IMR-90 (cell line): Measurements from ENCODE around the gene MTPN. TPM values are rescaled to one million over a fixed set of nuclear protein-coding genes. Genes with fewer than 3 reads are reported as not detected.

Experiments used
- ATAC-seq: fragments of 200-7000 bp; cut with Tn5 transposase; 2 replicates; pipeline ENCODE4 v1.9.1; 2020; ENCODE audit warnings: low read depth, mild to moderate bottlenecking, moderate library complexity
- BruUV-seq: library from RNA; stranded (reverse); fragments of 400-500 nt; replicated peaks from 2 replicates; lab custom pipeline; 2021; lab: Mats Ljungman, UMichigan
- CTCF ChIA-PET: fragments of 300-600 bp; formaldehyde crosslinking; extraction: SDS; loops from one replicate; lab custom pipeline; 2021; ENCODE audit warnings: antibody characterized with exemption; lab: Yijun Ruan, JAX
- POLR2A ChIA-PET: fragments of 300-600 bp; sonication (Branson Sonifier 250); formaldehyde crosslinking; loops from one replicate; lab custom pipeline; 2022; ENCODE audit warnings: antibody characterized with exemption; ENCODE audit not compliant: unreplicated experiment; lab: Charles Lee
- DNase-seq: peaks from one replicate; pipeline ENCODE4 v3.0.0; 2013
- H2AFZ ChIP-seq: replicated peaks from 2 replicates; pipeline ENCODE3; 2013; ENCODE audit warnings: low read length, mild to moderate bottlenecking; ENCODE audit not compliant: poor library complexity
- H2AK5ac ChIP-seq: 2 replicates; pipeline ENCODE4 v1.6.1; 2013; ENCODE audit warnings: low read depth, low read length, inconsistent platforms
- H2AK9ac ChIP-seq: replicated peaks from 2 replicates; pipeline ENCODE3; 2013; ENCODE audit warnings: mild to moderate bottlenecking, low read depth, low read length, moderate library complexity; ENCODE audit not compliant: poor library complexity
- H2BK120ac ChIP-seq: 2 replicates; pipeline ENCODE4 v1.6.1; 2013; ENCODE audit warnings: low read depth, low read length, inconsistent platforms
- H2BK15ac ChIP-seq: 3 replicates; pipeline ENCODE4 v1.6.1; 2013; ENCODE audit warnings: low read depth, low read length, inconsistent platforms
- H2BK20ac ChIP-seq: 2 replicates; pipeline ENCODE4 v1.6.1; 2013; ENCODE audit warnings: low read depth, mild to moderate bottlenecking, inconsistent platforms, low read length, moderate library complexity
- H2BK5ac ChIP-seq: 2 replicates; pipeline ENCODE4 v1.6.1; 2013; ENCODE audit warnings: mild to moderate bottlenecking, low read depth, low read length, inconsistent platforms; ENCODE audit not compliant: poor library complexity, severe bottlenecking
- H3K14ac ChIP-seq: replicated peaks from 2 replicates; pipeline ENCODE4 v1.6.1; 2013; ENCODE audit warnings: low read depth, low read length, inconsistent platforms
- H3K18ac ChIP-seq: 2 replicates; pipeline ENCODE4 v1.6.1; 2013; ENCODE audit warnings: low read depth, low read length, control low read depth
- H3K23ac ChIP-seq: 2 replicates; pipeline ENCODE4 v1.6.1; 2013; ENCODE audit warnings: low read depth, low read length, inconsistent platforms
- H3K27ac ChIP-seq: 2 replicates; pipeline ENCODE4 v1.5.1; 2013; ENCODE audit warnings: mild to moderate bottlenecking, control low read depth, low read length; ENCODE audit not compliant: insufficient read depth
- H3K27me3 ChIP-seq: 2 replicates; pipeline ENCODE4 v1.6.1; 2013; ENCODE audit warnings: low read length; ENCODE audit not compliant: control insufficient read depth, insufficient read depth
- H3K36me3 ChIP-seq: 2 replicates; pipeline ENCODE4 v1.6.1; 2013; ENCODE audit warnings: low read length, mixed read lengths; ENCODE audit not compliant: control insufficient read depth, insufficient read depth
- H3K4ac ChIP-seq: 2 replicates; pipeline ENCODE4 v1.6.1; 2013; ENCODE audit warnings: low read depth, low read length, inconsistent platforms
- H3K4me1 ChIP-seq: 2 replicates; pipeline ENCODE4 v1.6.1; 2013; ENCODE audit warnings: low read length, mixed read lengths; ENCODE audit not compliant: control insufficient read depth, insufficient read depth
- H3K4me2 ChIP-seq: 2 replicates; pipeline ENCODE4 v1.6.1; 2013; ENCODE audit warnings: low read depth, mild to moderate bottlenecking, control low read depth, low read length, moderate library complexity
- H3K4me3 ChIP-seq: 2 replicates; pipeline ENCODE4 v1.5.1; 2013; ENCODE audit warnings: low read depth, mild to moderate bottlenecking, control low read depth, low read length, moderate library complexity; ENCODE audit not compliant: insufficient read depth
- H3K56ac ChIP-seq: 2 replicates; pipeline ENCODE4 v1.6.1; 2013; ENCODE audit warnings: low read length, inconsistent platforms; ENCODE audit not compliant: insufficient read depth; ENCODE audit errors: extremely low read depth
- H3K79me1 ChIP-seq, 2 experiments: 2 replicates each; pipeline ENCODE4 v1.6.1; 2013; ENCODE audit warnings: low read length in 2 of 2, inconsistent platforms in 1 of 2, low read depth in 1 of 2
- H3K9ac ChIP-seq: 2 replicates; pipeline ENCODE4 v1.6.1; 2013; ENCODE audit warnings: low read depth, low read length, control low read depth
- H3K9me1 ChIP-seq: 2 replicates; pipeline ENCODE4 v1.6.1; 2013; ENCODE audit warnings: low read length, inconsistent platforms; ENCODE audit not compliant: insufficient read depth
- H3K9me3 ChIP-seq: 2 replicates; pipeline ENCODE4 v1.6.1; 2013; ENCODE audit warnings: low read length; ENCODE audit not compliant: control insufficient read depth, insufficient read depth
- H4K20me1 ChIP-seq: 2 replicates; pipeline ENCODE4 v1.6.1; 2013; ENCODE audit warnings: low read length, inconsistent platforms; ENCODE audit not compliant: insufficient read depth
- H4K5ac ChIP-seq: 2 replicates; pipeline ENCODE4 v1.6.1; 2013; ENCODE audit warnings: mild to moderate bottlenecking, low read depth, low read length, control low read depth
- H4K8ac ChIP-seq, 2 experiments: 2 replicates each; pipeline ENCODE4 v1.6.1; 2013; ENCODE audit warnings: low read depth in 2 of 2, low read length in 2 of 2, control low read depth in 1 of 2, inconsistent platforms in 1 of 2
- H4K91ac ChIP-seq: 2 replicates; pipeline ENCODE4 v1.6.1; 2013; ENCODE audit warnings: low read depth, low read length, inconsistent platforms; ENCODE audit not compliant: insufficient read depth
- MXI1 ChIP-seq: IDR thresholded peaks from 2 replicates; pipeline ENCODE4 v1.6.1; 2012; ENCODE audit warnings: low read depth, mild to moderate bottlenecking, low read length, moderate library complexity, borderline replicate concordance
- SMC3 ChIP-seq: fragments of 150-350 bp; IDR thresholded peaks from 2 replicates; pipeline ENCODE4 v1.6.1; 2016; ENCODE audit warnings: low read depth, mild to moderate bottlenecking, antibody characterized with exemption, low read length, moderate library complexity
- WGBS, 2 experiments: methylation state at CpG; one replicate each; pipeline versions ENCODE4 v1.1.5 to v1.1.7; 2013; ENCODE audit warnings: missing lambda C conversion rate in 2 of 2; ENCODE audit not compliant: insufficient read length in 1 of 2; ENCODE audit errors: extremely low coverage in 2 of 2; 5-methylcytosine and 5-hydroxymethylcytosine counted together
- dilution Hi-C: fragments of 300-500 bp; cut with HindIII; formaldehyde crosslinking; loops from one replicate; pipeline ENCODE4 v1.14.3; 2018; ENCODE audit warnings: low sequenced_read_pairs; ENCODE audit not compliant: unreplicated experiment
- in situ Hi-C: fragments of 300-500 bp; cut with MboI; formaldehyde crosslinking; loops from 3 replicates; pipeline ENCODE4 v1.14.3; 2019; ENCODE audit warnings: low sequenced_read_pairs, inconsistent platforms, mixed read lengths
- intact Hi-C: fragments of 100-400 bp; cut with micrococcal nuclease; formaldehyde crosslinking; loops from 2 replicates; pipeline ENCODE4 v1.10.0; 2022
- polyA plus RNA-seq, 3 experiments: library from polyadenylated mRNA; depleted of rRNA; stranded (reverse); fragments of >200 nt; gene quantifications; 2 replicates each; pipeline ENCODE4 v1.2.3, GENCODE V29; 2012; ENCODE audit warnings: low replicate concordance in 1 of 3
- total RNA-seq: library from RNA; depleted of rRNA; stranded (reverse); fragments of >200 nt; gene quantifications from 2 replicates; pipeline ENCODE4 v1.2.3, GENCODE V29; 2012

MTPN gene
- total and polyA plus RNA-seq, 2 of the 4 experiments (the other 2 are of a cell fraction), result 58.8 to 94.4 TPM

GRCh38 chr7:135899458-135900064 is 77.6 kb downstream of the MTPN start:
- 100% methylated on average over 1 of the region's 6 CpGs; no CpG with 5 or more reads in 1 of the 2 experiments for WGBS, 2 experiments
- Histone ChIP-seq H2AK9ac (peak overlapping the region; percentile 65), H3K9me3 (no peaks in the 10 kb centered on the region), H3K23ac (no peak overlapping the region), H3K27ac (no peak overlapping the region), H2BK20ac (no peak overlapping the region), H3K4me2 (no peak overlapping the region), H3K4ac (no peak overlapping the region), H2BK5ac (no peak overlapping the region), H2BK15ac (no peak overlapping the region), H4K91ac (no peak overlapping the region), H3K9me1 (no peaks in the 10 kb centered on the region; the same call in 1 of the 2 replicates), H3K79me1 (no peaks in the 10 kb centered on the region), H3K14ac (no peak overlapping the region), H4K5ac (no peak overlapping the region), H3K9ac (no peak overlapping the region), H2BK120ac (no peak overlapping the region), H4K20me1 (no peaks in the 10 kb centered on the region), H3K27me3 (no peaks in the 10 kb centered on the region), H2AK5ac (no peak overlapping the region), H4K8ac (no peak overlapping the region), H3K56ac (no peak overlapping the region), H3K4me3 (no peak overlapping the region), H3K18ac (no peak overlapping the region), H2AFZ (no peak overlapping the region), H3K4me1 (no peaks in the 10 kb centered on the region), H3K36me3 (no peaks in the 10 kb centered on the region)
- no peak for TF ChIP-seq SMC3
- no peak for TF ChIP-seq MXI1
- CTCF ChIA-PET, result no interaction called here
- BruUV-seq, result no TSS peak
- dilution Hi-C loops (no loop called here), intact Hi-C loops (no loop called here), in situ Hi-C loops (no loop called here)
- DNase-seq (no peak), ATAC-seq (no peak)
- POLR2A ChIA-PET, result no interaction called here
